Measurements from ENCODE around the gene DRAP1. TPM values are rescaled to one million over a fixed set of nuclear protein-coding genes. Genes with fewer than 3 reads are reported as not detected.

The DRAP1 gene
- total RNA-seq, 1 experiment from 2014 or later: 105 TPM

- Histone ChIP-seq H4K8ac (replicated peaks; ENCODE audit: insufficient read length, low read depth, low read length) (no peak overlapping the region), H3T11ph (ENCODE audit: low read length) (no peak overlapping the region), H3K23ac (ENCODE audit: insufficient read length, low read depth, low read length) (no peak overlapping the region), H3K79me2 (ENCODE audit: insufficient read depth, low read length) (no peaks in the 10 kb centered on the region; the same call in 1 of the 2 replicates), H2AFZ (ENCODE audit: low read length) (no peak overlapping the region), H3K23me2 (ENCODE audit: insufficient read length, low read depth, low read length, poor library complexity, severe bottlenecking) (peaks cover 23% of the 10 kb centered on the region), H2AK5ac (ENCODE audit: insufficient read length, low read length) (no peak overlapping the region), H2BK12ac (ENCODE audit: insufficient read length, low read depth, low read length) (no peak overlapping the region), H3K56ac (ENCODE audit: insufficient read length, low read depth, low read length) (no peak overlapping the region), H2BK120ac (ENCODE audit: low read depth, low read length, poor library complexity, severe bottlenecking) (no peak overlapping the region), H3K14ac (ENCODE audit: insufficient read depth, low read length) (no peak overlapping the region), H3K9me3 (ENCODE audit: control insufficient read depth, low read depth, low read length) (no peaks in the 10 kb centered on the region), H3K9ac (ENCODE audit: extremely low read depth, insufficient read length, low read length) (no peak overlapping the region), H3K79me1 (ENCODE audit: insufficient read depth, low read depth, low read length, poor library complexity, severe bottlenecking) (no peaks in the 10 kb centered on the region), H3K18ac (ENCODE audit: insufficient read length, low read depth, low read length) (no peak overlapping the region), H4K91ac (ENCODE audit: insufficient read length, low read depth, low read length) (no peak overlapping the region), H3K27ac (ENCODE audit: insufficient read length, low read depth, low read length) (no peak overlapping the region), H4K5ac (ENCODE audit: insufficient read length, low read depth, low read length) (no peak overlapping the region), H2BK20ac (ENCODE audit: low read depth, low read length, poor library complexity, severe bottlenecking) (no peak overlapping the region), H3K27me3 (ENCODE audit: insufficient read depth, low read length) (peaks cover 6% of the 10 kb centered on the region; the same call in 1 of the 2 replicates), H4K20me1 (ENCODE audit: control insufficient read depth, insufficient read depth, insufficient read length) (no peaks in the 10 kb centered on the region), H3K4ac (ENCODE audit: low read depth, low read length) (no peak overlapping the region), H2BK5ac (ENCODE audit: insufficient read length, low read length) (no peak overlapping the region), H3K4me2 (ENCODE audit: insufficient read depth, insufficient read length, low read length) (peak overlapping the region; percentile 70), H3K4me1 (ENCODE audit: insufficient read depth, low read length) (peaks cover 7% of the 10 kb centered on the region; the same call in 1 of the 2 replicates), H2BK15ac (ENCODE audit: low read depth, low read length) (no peak overlapping the region)
- DNase-seq: no peak
- H3K4me3 Mint-ChIP-seq: peak overlapping the region; percentile 75 to 88
- TF ChIP-seq CTCF (conservative IDR thresholded peaks at IDR 0.05): no peak
- H3K36me3 Mint-ChIP-seq (ENCODE audit: insufficient read depth in 1 of 3, low read depth in 3 of 3): peaks cover 0 to 36% (median 0%) of the 10 kb centered on the region in 3 experiments; a peak in 3 of 7 replicates
- H3K27ac Mint-ChIP-seq: peak overlapping the region in 1 of 3 experiments; percentile 68; a peak in 2 of 7 replicates
- peaks cover 28% of the 10 kb centered on the region for H3K27me3 Mint-ChIP-seq (ENCODE audit: low read depth)
- H3K9me3 Mint-ChIP-seq: peaks cover 2 to 4% of the 10 kb centered on the region in 2 experiments; a peak in 2 of 5 replicates
- no CpG with 5 or more reads among the region's 10 CpGs for WGBS (ENCODE audit: extremely low coverage, insufficient read length, low lambda C conversion rate)
- peaks cover 34 to 42% of the 10 kb centered on the region in 2 experiments for H3K4me1 Mint-ChIP-seq
These were observed 26.4 kb upstream of the DRAP1 start for GRCh38 chr11:65892661-65893317.

Measured in H9 (cell line).